GM12892 (cell line): ENCODE results near the gene HID1.
"Not testable (repeated sequence)": the region's sequence is repeated elsewhere in the genome, so short reads cannot be mapped to it uniquely, and the experiment has no call there.

Experiments used
- DNase-seq: peaks from one replicate; pipeline ENCODE4 v3.0.0; 2011; ENCODE audit not compliant: insufficient read length
- FAIRE-seq: peaks from 2 replicates; lab custom pipeline; 2011; peaks lifted over from hg19 to GRCh38; lab: Jason Lieb, UNC
- POLR2A ChIP-seq: IDR thresholded peaks from 2 replicates; pipeline ENCODE4 v1.6.1; 2011; ENCODE audit warnings: low read depth, low read length, control low read depth
- POLR2AphosphoS5 ChIP-seq: IDR thresholded peaks from 2 replicates; pipeline ENCODE4 v1.6.1; 2011; ENCODE audit warnings: low read depth, low read length, control low read depth
- TAF1 ChIP-seq: IDR thresholded peaks from 2 replicates; pipeline ENCODE4 v1.6.1; 2011; ENCODE audit warnings: low read depth, mild to moderate bottlenecking, control low read depth, low read length, borderline replicate concordance

Gene HID1

DNA sequence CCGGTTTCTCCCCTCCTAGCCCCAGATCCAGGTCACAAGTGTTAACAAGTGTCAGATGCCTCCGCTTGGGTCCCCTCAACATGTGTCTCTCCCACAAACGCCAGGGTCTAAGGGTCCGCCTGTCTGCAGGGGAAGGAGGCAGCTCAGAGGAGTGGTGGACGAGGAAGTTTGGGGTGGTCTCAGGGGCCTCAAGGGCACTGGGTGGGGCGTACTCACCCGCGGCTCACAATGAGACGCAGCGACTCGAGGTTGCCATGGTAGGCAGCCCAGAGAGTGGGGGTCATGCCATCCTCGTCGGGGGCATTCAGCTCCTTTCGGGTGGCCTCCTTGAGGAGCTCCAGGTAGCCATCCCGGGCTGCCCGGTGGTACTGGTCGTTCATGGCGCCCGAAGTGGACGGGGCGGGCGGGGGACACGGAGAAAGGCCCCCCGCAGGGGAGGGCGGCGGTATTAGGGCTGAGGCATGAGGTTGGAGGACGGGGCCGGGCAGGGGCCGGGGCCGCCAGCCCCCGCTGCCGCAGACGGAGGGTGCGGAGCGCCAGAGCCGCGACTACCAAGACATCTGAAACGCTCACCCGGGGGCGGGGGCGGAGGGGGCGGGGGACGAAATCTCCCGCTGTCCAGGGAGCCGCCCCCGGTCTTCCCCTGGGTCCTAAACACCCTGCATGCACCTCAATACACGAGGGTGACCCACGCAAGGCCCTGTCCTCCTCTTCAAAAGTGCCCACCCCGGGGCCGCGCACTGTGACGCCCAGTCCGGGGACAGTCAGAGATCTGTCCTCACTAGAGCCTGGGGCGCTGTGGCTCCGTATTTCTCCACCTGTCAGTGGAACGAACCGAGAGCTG is 49.6 kb downstream of the HID1 start, which contains the start of gene USH1G:
Gene USH1G (minus strand): TSS at position 562 of the 844 bp plus-strand sequence. CDS start 182 bp downstream, at position 380.
- TF ChIP-seq POLR2A (no peak), TAF1 (no peak), POLR2AphosphoS5 (no peak)
- no peak for DNase-seq
- no peak for FAIRE-seq

DNA sequence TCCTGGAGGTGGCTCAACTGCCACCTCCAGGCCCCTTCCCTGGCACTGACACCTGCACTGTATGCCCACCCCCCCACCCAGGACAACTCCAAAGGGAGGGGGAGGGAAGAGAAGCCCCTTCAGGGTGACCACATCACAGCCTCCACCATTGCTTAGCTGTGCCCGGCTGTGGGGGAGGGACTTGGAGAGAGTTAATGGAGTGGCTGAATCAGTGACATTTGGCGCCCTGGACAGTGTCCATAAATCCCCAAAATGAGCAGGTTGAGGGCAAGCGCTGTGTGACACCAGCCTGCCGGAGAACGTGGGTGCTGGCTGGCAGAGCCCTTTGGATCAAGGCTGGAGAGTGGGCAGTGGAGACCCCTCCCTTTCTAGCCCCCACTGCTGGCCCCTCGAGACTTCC is 50.4 kb downstream of the HID1 start:
- no peak for DNase-seq
- TF ChIP-seq POLR2A, result no peak
- TF ChIP-seq POLR2AphosphoS5, result no peak
- no peak for TF ChIP-seq TAF1
- no peak for FAIRE-seq

DNA sequence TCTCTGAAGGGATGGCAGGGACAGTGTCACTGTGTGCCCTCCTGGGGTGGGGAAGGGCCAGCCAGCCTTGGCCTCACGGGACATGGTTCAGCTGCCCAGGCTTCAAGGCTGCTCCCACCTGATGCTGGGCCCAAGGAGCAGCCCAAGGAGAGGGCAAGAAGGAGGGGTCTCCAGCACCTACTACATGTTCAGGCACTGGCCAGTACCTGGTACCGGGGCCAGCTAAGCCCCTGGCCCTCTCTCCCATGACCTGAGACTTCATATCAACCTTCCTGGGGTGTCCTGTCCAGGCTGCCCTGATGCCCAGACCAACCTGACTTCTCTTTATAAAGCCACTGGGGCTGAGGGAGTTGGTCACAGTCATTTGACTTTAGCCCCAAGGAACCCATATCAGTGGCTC is 50.8 kb downstream of the HID1 start:
- no peak for FAIRE-seq

DNA sequence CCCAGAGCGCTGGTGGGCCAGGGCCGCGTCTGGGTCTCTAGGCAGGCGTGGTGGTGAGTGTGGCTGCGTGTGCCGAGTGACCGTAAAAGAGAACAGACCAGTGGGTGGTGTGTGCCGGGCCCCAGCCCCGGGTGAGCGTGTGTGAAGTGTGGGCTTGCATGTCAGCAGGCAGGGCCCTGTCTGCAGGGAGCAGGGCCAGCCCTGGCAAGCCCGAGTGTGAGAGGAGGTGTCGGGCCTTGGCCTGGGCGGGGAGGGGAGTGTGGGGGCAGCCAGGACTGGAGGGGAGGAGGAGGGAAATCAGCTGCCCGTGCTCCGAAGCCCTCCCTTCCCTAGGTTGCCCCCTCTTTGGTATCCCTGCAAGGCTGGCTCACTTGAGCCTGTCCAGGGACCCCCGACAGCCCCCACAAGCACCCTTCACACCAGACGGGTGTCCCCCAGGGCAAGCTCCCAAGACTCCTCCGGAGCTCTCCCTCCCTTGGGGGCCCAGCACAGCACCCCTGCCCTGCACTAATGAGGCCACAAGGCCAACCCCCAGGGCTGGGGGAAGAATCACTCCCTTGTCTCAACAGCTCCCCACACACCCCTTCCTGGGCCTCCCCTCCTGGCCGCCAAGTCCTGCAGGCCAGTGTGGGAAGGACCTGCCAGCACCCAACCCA is 51.4 kb downstream of the HID1 start:
- TF ChIP-seq POLR2AphosphoS5, result no peak
- TF ChIP-seq TAF1, result no peak
- TF ChIP-seq POLR2A, result no peak
- no peak for FAIRE-seq
- no peak for DNase-seq

More for the DNA sequence above, 50.8 kb downstream of the HID1 start:
- no peak for DNase-seq
- TF ChIP-seq TAF1 (no peak), POLR2A (no peak), POLR2AphosphoS5 (no peak)

- no peak for TF ChIP-seq TAF1
- no peak for TF ChIP-seq POLR2A
- FAIRE-seq (no peak), DNase-seq (no peak)
These were observed 51.9 kb downstream of the HID1 start for GRCh38 chr17:74920642-74921025.

GRCh38 chr17:74920306-74920620 is 52.3 kb downstream of the HID1 start:
- DNase-seq (no peak), FAIRE-seq (no peak)
- TF ChIP-seq TAF1, result no peak
- no peak for TF ChIP-seq POLR2A
- TF ChIP-seq POLR2AphosphoS5, result no peak

DNA sequence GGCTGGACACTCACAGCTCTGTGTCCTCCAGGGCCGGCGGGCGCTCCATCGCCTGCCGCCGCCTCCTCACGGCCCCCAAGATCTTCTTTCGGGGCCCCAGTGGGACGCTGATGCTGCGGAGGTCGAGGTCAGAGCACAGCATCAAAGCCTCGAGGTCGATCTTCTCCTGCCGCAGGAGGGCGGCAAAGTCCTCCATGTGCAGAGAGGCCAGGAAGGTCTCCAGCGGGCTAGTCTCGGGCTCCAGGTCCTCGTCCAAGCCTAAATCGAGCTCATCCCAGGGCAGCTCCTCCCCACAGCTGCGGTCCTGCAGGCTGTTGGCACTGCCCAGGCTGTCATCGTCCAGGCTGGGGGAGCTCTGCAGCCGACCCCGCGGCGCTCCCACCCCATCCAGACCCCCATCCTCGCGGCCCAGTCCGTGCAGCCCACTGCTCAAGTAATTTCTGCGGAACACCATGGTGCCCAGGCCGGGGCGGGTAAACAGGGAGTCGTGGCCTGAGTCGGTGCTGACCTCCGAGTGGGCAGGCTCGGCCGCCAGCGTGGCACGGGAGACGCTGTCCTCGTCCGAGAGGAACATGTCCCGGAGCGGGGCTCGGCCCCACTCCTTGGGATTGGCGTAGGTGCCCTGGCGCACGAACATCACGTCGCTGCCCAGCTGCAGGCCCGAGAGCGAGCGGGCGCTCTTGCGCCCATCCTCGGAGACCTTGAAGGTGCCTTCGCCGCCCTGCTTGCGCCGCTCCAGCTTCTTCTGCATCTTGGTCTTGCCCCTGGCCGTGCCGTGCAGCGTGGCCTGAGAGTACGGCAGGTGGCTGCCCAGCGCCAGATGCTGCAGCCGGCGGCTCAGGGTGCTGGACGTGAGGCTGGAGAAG is 52.9 kb downstream of the HID1 start:
- FAIRE-seq (no peak), DNase-seq (no peak)
- TF ChIP-seq TAF1, result no peak
- no peak for TF ChIP-seq POLR2AphosphoS5
- no peak for TF ChIP-seq POLR2A

DNA sequence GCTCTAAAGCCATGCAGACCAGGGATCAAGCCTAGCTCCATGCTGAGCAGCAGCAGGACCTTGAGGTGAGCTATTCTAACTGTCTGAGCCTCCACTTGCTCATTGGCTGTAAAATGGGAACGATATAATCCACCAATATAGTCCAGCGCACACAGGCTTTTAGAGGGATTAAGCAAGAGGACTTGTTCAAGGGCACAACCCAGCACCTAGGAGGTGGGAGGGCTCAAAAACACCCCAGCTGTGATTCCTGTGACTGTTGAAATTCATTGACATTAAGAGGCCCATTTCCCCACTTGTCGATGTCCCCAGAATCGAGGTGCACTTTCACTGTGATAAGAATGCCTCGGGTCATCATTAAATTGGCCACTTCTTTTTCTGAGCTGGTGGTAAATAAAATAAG is 53.7 kb downstream of the HID1 start:
- TF ChIP-seq TAF1 (no peak), POLR2AphosphoS5 (no peak), POLR2A (no peak)
- FAIRE-seq, result no peak
- DNase-seq, result no peak

DNA sequence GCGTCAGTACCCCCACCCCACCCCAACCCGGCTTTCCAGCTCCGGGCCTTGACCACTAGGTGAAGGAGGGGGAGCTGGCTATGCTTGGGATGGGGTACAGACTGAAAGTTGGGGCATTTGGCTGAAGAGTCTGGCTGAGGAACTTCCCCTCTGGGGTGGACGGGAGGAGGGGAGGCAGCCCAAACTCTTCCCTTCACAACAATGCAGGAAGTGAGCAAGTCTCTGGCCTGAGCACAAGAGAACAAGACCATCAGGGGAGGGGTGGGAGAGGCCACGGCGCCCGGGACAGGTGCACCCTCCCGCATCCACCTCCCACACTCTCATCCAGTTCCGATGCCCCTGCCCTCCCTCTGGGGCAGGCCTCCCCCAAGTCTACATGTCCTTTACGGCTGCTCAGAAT is 55.1 kb downstream of the HID1 start:
- FAIRE-seq (no peak), DNase-seq (no peak)
- TF ChIP-seq TAF1 (no peak), POLR2AphosphoS5 (no peak), POLR2A (no peak)

DNA sequence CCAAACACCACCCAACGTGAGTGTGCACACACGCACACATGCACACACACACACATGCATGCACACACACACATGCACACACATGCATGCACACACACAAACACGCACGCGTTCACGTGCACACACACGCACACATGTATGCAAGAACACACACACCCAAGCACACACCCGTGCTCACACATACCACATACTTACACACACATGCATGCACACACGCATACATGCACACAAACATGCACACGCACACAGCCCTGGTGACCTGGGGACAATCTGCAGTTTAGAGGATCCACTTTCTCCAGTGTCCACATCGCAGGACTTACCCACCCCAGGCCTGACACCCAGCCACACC is 55.7 kb downstream of the HID1 start:
- no peak for DNase-seq
- no peak for TF ChIP-seq POLR2A
- TF ChIP-seq TAF1, result no peak
- no peak for TF ChIP-seq POLR2AphosphoS5
- no peak for FAIRE-seq

- FAIRE-seq, result no peak
- TF ChIP-seq POLR2AphosphoS5, result no peak
- TF ChIP-seq POLR2A, result no peak
- TF ChIP-seq TAF1, result no peak
- DNase-seq, result no peak
These were observed 56.3 kb downstream of the HID1 start for GRCh38 chr17:74916136-74916850.

DNA sequence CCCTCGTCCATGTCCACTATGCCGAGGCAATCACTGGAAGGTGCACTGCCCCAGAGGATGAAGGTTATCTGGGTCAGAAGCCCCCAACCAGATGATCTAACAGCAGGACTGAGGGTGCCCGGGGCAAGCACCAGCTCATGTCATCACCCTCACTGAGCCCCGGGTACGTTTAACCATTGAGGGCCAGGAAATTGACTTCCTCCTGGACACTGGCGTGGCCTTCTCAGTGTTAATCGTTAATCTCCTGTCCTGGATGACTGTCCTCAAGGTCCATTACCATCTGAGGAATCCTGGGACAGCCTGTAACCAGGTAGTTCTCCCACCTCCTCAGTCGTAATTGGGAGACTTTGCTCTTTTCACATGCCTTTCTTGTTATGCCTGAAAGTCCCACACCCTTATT is 61.1 kb downstream of the HID1 start:
- not testable (repeated sequence) for DNase-seq, FAIRE-seq

- FAIRE-seq, result not testable (repeated sequence)
These were observed 63.5 kb downstream of the HID1 start for GRCh38 chr17:74909097-74909496.

More at GRCh38 chr17:74909097-74909496, 63.5 kb downstream of the HID1 start:
- not testable (repeated sequence) for DNase-seq
